OCI-LY3 (cell line): ENCODE results near the gene TECPR1.

Source experiments
- EZH2phosphoT487 ChIP-seq: fragments of 200-600 bp; shearing (Covaris generic); IDR thresholded peaks from 2 replicates; pipeline ENCODE4 v1.6.1; 2018; ENCODE audit warnings: antibody characterized with exemption, mixed run types, low read depth
- TF ChIP-seq, protein P1 (sequence below): fragments of 200-600, 300-600 bp; sonication (generic); IDR thresholded peaks from 2 replicates; pipeline ENCODE4 v1.5.1; 2014; ENCODE audit warnings: antibody characterized with exemption, low read length, low read depth

DNA sequence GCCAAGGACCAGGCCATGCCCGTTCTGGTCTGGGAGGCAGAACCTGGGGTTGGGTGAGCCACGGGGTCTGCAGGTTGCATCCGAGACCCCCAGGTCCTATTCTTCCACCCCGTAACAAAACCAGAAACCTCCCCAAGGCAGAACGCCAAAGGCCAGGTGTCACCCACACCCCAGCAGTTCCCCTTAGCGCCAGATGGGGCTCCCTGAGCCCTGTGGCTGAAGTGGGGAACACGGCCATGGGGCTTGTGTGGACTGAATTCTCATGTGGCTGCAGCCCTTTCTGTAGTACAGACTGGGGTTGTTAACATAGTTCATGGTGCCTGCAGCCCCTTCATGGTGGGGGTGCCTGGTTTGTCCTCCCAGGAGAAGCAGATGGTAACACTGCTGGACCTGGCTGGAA is 39.7 kb upstream of the TECPR1 start:
- TF ChIP-seq, protein P1, sequence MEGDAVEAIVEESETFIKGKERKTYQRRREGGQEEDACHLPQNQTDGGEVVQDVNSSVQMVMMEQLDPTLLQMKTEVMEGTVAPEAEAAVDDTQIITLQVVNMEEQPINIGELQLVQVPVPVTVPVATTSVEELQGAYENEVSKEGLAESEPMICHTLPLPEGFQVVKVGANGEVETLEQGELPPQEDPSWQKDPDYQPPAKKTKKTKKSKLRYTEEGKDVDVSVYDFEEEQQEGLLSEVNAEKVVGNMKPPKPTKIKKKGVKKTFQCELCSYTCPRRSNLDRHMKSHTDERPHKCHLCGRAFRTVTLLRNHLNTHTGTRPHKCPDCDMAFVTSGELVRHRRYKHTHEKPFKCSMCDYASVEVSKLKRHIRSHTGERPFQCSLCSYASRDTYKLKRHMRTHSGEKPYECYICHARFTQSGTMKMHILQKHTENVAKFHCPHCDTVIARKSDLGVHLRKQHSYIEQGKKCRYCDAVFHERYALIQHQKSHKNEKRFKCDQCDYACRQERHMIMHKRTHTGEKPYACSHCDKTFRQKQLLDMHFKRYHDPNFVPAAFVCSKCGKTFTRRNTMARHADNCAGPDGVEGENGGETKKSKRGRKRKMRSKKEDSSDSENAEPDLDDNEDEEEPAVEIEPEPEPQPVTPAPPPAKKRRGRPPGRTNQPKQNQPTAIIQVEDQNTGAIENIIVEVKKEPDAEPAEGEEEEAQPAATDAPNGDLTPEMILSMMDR, result 0 out of 2 replicates have a peak, but pooled peaks have one; percentile 12
- TF ChIP-seq EZH2phosphoT487, result no peak
